PC-9 (cell line): ENCODE results near the gene MIER2. TPM values are rescaled to one million over a fixed set of nuclear protein-coding genes. Genes with fewer than 3 reads are reported as not detected.

Experiments used
- BruUV-seq: library from RNA; stranded (reverse); fragments of 400-500 nt; replicated peaks from 2 replicates; lab custom pipeline; 2021; lab: Mats Ljungman, UMichigan
- CTCF ChIA-PET: fragments of 300-600 bp; sonication (Branson Sonifier 250); formaldehyde crosslinking; loops from one replicate; lab custom pipeline; 2022; ENCODE audit warnings: antibody characterized with exemption; lab: Charles Lee
- POLR2A ChIA-PET: fragments of 300-600 bp; sonication (Branson Sonifier 250); formaldehyde crosslinking; loops from one replicate; lab custom pipeline; 2022; ENCODE audit warnings: antibody characterized with exemption; ENCODE audit not compliant: unreplicated experiment; lab: Charles Lee
- DNase-seq, 2 experiments: peaks; one replicate each; pipeline versions ENCODE4 v3.0.0 to v3.0.0-alpha.2; 2015 to 2022; ENCODE audit warnings: mixed read lengths in 1 of 2
- H2AFZ ChIP-seq: fragments of 200-600 bp; sonication (generic); 2 replicates; pipeline ENCODE4 v1.8.1; 2017; ENCODE audit warnings: antibody characterized with exemption
- H3F3A ChIP-seq: fragments of 200-600 bp; sonication (generic); 2 replicates; pipeline ENCODE4 v1.8.1; 2017; ENCODE audit warnings: antibody characterized with exemption, mild to moderate bottlenecking, low read depth; ENCODE audit not compliant: insufficient read depth
- H3K27ac ChIP-seq: fragments of 200-600 bp; sonication (generic); 2 replicates; pipeline ENCODE4 v1.6.1; 2016; ENCODE audit warnings: mixed run types
- H3K27me3 ChIP-seq: fragments of 200-600 bp; sonication (generic); 2 replicates; pipeline ENCODE4 v1.6.1; 2016; ENCODE audit warnings: low read depth, mixed run types; ENCODE audit not compliant: insufficient read depth
- H3K36me3 ChIP-seq: fragments of 200-600 bp; sonication (generic); 2 replicates; pipeline ENCODE4 v1.6.1; 2016; ENCODE audit warnings: low read depth, mixed run types
- H3K4me1 ChIP-seq: fragments of 200-600 bp; sonication (generic); replicated peaks from 2 replicates; pipeline ENCODE4 v1.6.1; 2016; ENCODE audit warnings: mixed run types; ENCODE audit not compliant: insufficient read depth
- H3K4me2 ChIP-seq: fragments of 200-600 bp; sonication (generic); 2 replicates; pipeline ENCODE4 v1.6.1; 2017; ENCODE audit warnings: mixed run types
- H3K4me3 ChIP-seq: fragments of 200-600 bp; sonication (generic); 2 replicates; pipeline ENCODE4 v1.6.1; 2016; ENCODE audit warnings: mixed run types
- H3K79me2 ChIP-seq: fragments of 200-600 bp; sonication (generic); 2 replicates; pipeline ENCODE4 v1.6.1; 2017; ENCODE audit warnings: low read depth, mixed run types
- H3K9me2 ChIP-seq: fragments of 200-600 bp; sonication (generic); 2 replicates; pipeline ENCODE4 v1.8.1; 2017; ENCODE audit warnings: mild to moderate bottlenecking; ENCODE audit not compliant: insufficient read depth
- H3K9me3 ChIP-seq: fragments of 200-600 bp; sonication (generic); 2 replicates; pipeline ENCODE4 v1.8.1; 2016; ENCODE audit warnings: low read depth; ENCODE audit not compliant: insufficient read depth
- H4K20me1 ChIP-seq: fragments of 200-600 bp; sonication (generic); 2 replicates; pipeline ENCODE4 v1.8.1; 2017; ENCODE audit not compliant: insufficient read depth
- EZH2 ChIP-seq: fragments of 200-600 bp; sonication (generic); IDR thresholded peaks from 2 replicates; pipeline ENCODE4 v1.8.0; 2017; ENCODE audit warnings: antibody characterized with exemption, low read depth
- intact Hi-C: fragments of 100-400 bp; cut with micrococcal nuclease; formaldehyde crosslinking; loops from one replicate; pipeline ENCODE4 v1.10.0; 2022; ENCODE audit not compliant: unreplicated experiment
- total RNA-seq: library from RNA; stranded (reverse); gene quantifications from 2 replicates; pipeline ENCODE4 v1.2.3, GENCODE V29; 2021
- TF ChIP-seq, protein P1 (sequence below): fragments of 200-600 bp; sonication (generic); conservative IDR thresholded peaks from 2 replicates; pipeline ENCODE4 v1.6.1; 2017; ENCODE audit warnings: mixed run types, antibody characterized with exemption, mild to moderate bottlenecking, moderate library complexity

MIER2 gene
- total RNA-seq, 1 experiment from 2014 or later = 25.2 TPM

DNA sequence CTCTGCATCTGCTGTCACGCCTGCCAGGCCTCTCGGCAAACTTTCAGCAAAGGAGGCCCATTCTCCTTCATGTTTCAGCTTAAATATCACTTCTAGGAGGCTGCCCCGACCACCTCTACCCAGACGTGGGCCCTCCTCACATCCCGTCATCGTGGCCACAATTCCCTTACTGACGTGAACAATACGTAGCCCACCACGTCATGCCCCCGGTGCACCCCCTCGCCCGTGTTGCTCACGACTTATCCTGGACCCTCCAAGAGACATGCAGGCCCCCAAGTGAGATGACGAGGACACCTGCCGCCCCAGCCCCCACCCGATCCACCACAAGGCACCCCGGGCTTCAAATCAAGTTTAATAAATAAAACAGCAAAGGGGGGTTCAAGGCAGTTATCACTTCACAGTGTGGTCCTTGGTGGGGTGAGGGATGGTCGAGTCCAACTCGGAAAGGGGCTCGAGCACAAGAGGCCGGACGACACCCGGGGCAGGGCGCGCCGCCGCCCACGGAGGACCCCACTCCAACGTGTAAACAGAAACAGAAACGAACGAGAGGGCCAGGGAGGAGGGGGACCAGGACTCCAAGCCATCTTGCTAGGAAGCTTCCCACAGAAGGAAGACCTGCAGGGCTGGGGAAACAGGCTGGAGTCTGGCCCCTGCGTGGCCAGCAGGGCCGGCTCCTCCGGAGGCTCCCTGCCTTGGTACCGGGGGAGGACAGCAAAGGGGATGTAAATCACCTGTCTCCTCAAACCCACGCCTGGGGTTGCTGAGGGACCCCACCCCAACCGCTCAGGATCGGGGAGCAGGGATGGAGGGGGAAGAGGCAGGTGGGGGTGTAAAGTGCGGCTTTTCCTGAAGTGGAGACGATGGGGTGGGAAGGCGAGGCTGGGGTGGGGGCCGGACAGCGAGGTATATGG lies 39.1 kb downstream of the MIER2 start:
- ChIA-PET POLR2A (no interaction called here), CTCF (interaction anchor here (0.7 kb wide), 1 partner anchor 671 kb away, joined by 6 read pairs; no protein-coding TSS in a partner anchor)
- no peak for TF ChIP-seq EZH2
- TF ChIP-seq, protein P1, sequence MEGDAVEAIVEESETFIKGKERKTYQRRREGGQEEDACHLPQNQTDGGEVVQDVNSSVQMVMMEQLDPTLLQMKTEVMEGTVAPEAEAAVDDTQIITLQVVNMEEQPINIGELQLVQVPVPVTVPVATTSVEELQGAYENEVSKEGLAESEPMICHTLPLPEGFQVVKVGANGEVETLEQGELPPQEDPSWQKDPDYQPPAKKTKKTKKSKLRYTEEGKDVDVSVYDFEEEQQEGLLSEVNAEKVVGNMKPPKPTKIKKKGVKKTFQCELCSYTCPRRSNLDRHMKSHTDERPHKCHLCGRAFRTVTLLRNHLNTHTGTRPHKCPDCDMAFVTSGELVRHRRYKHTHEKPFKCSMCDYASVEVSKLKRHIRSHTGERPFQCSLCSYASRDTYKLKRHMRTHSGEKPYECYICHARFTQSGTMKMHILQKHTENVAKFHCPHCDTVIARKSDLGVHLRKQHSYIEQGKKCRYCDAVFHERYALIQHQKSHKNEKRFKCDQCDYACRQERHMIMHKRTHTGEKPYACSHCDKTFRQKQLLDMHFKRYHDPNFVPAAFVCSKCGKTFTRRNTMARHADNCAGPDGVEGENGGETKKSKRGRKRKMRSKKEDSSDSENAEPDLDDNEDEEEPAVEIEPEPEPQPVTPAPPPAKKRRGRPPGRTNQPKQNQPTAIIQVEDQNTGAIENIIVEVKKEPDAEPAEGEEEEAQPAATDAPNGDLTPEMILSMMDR = no peak
- no peak overlapping the region for H3K4me3 ChIP-seq
- H3K4me2 ChIP-seq = no peak overlapping the region
- H3K9me2 ChIP-seq = no peaks in the 10 kb centered on the region
- H3K9me3 ChIP-seq = no peaks in the 10 kb centered on the region
- 0 out of 2 replicates have a peak, but pooled peaks cover 3% of the 10 kb centered on the region for H3F3A ChIP-seq
- no peaks in the 10 kb centered on the region for H3K79me2 ChIP-seq
- no peak overlapping the region for H2AFZ ChIP-seq
- no peaks in the 10 kb centered on the region for H3K27me3 ChIP-seq
- no peaks in the 10 kb centered on the region; the same call in 1 of the 2 replicates for H4K20me1 ChIP-seq
- H3K4me1 ChIP-seq = no peaks in the 10 kb centered on the region
- BruUV-seq = TSS peak; percentile 21
- no peaks in the 10 kb centered on the region for H3K36me3 ChIP-seq
- no peak overlapping the region for H3K27ac ChIP-seq
- intact Hi-C loops = no loop called here
- no peak for DNase-seq

DNA sequence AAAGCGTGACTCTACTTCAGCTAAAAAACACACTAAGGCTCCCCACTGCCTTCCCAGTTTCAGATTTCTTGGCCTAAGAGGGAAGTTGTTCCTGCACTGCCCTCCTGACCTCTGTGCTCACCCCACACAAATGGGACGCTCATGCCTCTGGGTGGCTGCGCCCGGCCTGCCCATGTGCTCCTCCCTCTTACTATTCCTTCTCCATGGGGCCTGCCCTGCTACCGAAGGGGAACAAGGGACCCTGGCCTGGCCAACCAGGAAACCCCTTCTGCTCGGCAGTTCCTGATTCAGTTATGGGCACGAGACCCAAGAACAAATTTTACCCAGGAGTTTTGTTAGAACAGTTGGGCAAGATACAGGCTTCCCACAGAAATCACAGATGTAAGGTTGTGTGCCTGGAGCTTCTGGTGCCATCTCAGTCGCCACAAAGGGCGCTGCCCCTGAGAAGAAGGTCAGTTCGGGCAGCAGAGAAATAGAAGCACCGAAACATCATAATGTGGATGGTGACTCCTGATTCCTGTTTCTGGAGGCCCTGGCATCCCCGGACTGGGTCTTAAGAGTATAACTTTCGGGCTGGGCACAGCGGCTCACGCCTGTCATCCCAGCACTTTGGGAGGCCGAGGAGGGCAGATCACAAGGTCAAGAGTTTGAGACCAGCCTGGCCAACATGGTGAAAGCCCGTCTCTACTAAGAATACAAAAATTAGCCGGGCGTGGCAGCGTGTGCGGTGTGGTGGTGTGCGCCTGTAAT lies 47.9 kb downstream of the MIER2 start:
- POLR2A ChIA-PET = no interaction called here
- Histone ChIP-seq H3F3A (peaks cover 18% of the 10 kb centered on the region; the same call in 1 of the 2 replicates), H3K27ac (no peak overlapping the region), H3K4me2 (no peak overlapping the region), H2AFZ (no peak overlapping the region), H3K9me2 (no peaks in the 10 kb centered on the region), H3K36me3 (no peaks in the 10 kb centered on the region), H3K79me2 (no peaks in the 10 kb centered on the region), H3K4me3 (no peak overlapping the region), H4K20me1 (no peaks in the 10 kb centered on the region), H3K9me3 (no peaks in the 10 kb centered on the region), H3K4me1 (no peaks in the 10 kb centered on the region), H3K27me3 (no peaks in the 10 kb centered on the region)
- DNase-seq = no peak
- CTCF ChIA-PET = no interaction called here
- TF ChIP-seq, protein P1 = no peak
- TF ChIP-seq EZH2 = no peak
- BruUV-seq = no TSS peak
- intact Hi-C loops = no loop called here

DNA sequence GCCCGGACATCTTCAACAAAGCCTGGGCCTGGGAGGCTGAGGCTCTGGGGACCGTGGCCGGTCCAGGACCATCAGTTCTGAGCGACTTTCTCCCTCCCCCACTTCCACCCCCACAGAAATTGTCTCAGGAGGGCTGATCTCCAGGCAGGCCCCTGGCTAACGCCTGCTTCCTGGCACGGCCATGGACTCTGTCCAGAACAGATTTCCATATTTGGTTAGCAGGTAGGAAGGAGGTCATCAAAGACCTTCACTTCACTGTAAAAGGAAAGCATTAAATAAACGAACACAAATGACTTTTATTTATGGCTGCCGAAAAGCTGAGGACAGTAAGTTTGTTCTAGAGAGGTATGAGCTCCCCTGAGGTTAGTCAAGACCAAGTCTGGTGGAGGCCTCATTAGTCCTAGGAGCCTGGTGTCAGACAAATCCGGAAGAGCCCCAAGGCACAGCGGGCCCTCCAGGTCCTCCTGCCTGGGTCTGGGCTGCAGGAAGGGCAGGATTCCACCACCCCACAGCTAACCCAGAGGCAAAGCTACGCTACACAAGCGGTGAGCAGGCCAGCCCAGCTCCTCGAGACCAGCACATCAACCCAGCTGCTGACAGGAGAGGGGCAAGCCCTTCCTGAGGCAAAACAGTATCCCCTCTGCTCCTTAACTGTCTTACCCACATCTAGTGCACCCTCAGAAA lies 48.8 kb downstream of the MIER2 start:
- Histone ChIP-seq H3K4me3 (no peak overlapping the region), H3K36me3 (no peaks in the 10 kb centered on the region), H3K9me3 (no peaks in the 10 kb centered on the region), H3K9me2 (no peaks in the 10 kb centered on the region), H3K27me3 (no peaks in the 10 kb centered on the region), H3K4me1 (no peaks in the 10 kb centered on the region), H3K4me2 (no peak overlapping the region), H3K79me2 (no peaks in the 10 kb centered on the region), H4K20me1 (no peaks in the 10 kb centered on the region), H2AFZ (no peak overlapping the region), H3K27ac (no peak overlapping the region), H3F3A (peaks cover 19% of the 10 kb centered on the region)
- no TSS peak for BruUV-seq
- no peak for DNase-seq
- intact Hi-C loops = no loop called here
- ChIA-PET CTCF (interaction anchor here (0.7 kb wide), 1 partner anchor 32 kb away, joined by 4 read pairs; no protein-coding TSS in a partner anchor), POLR2A (no interaction called here)
- no peak for TF ChIP-seq EZH2
- TF ChIP-seq, protein P1 = no peak
